GM18870 (cell line): ENCODE results near the gene TMEM147.
A peak's percentile ranks its signal among the peaks of the same experiment; 100 is the strongest.

Experiments used
- ATAC-seq: cut with Tn5 transposase; IDR thresholded peaks from one replicate; pipeline ENCODE4 v1.9.1; 2021; ENCODE audit warnings: moderate library complexity; ENCODE audit not compliant: unreplicated experiment

TMEM147 gene

GRCh38 chr19:35545855-35546381, 492 bp downstream of the TMEM147 start:
- ATAC-seq: peak; percentile 32

GRCh38 chr19:35546532-35546931, 1.1 kb downstream of the TMEM147 start:
- ATAC-seq: no peak

GRCh38 chr19:35549174-35549788, 3.9 kb downstream of the TMEM147 start:
- ATAC-seq: no peak

GRCh38 chr19:35549879-35550523, 4.6 kb downstream of the TMEM147 start:
- ATAC-seq: no peak

- no peak for ATAC-seq
Measured at GRCh38 chr19:35551091-35551810, 5.8 kb downstream of the TMEM147 start.

GRCh38 chr19:35552534-35553384, 7.3 kb downstream of the TMEM147 start:
- no peak for ATAC-seq

- no peak for ATAC-seq
Measured at GRCh38 chr19:35553385-35554000, 8.1 kb downstream of the TMEM147 start.

GRCh38 chr19:35554076-35554475, 8.7 kb downstream of the TMEM147 start:
- no peak for ATAC-seq

- no peak for ATAC-seq
Measured at GRCh38 chr19:35555301-35556005, 10.0 kb downstream of the TMEM147 start.

- no peak for ATAC-seq
Measured at GRCh38 chr19:35556025-35556590, 10.7 kb downstream of the TMEM147 start.

GRCh38 chr19:35556846-35557538, 11.6 kb downstream of the TMEM147 start:
- no peak for ATAC-seq

GRCh38 chr19:35557539-35558399, 12.3 kb downstream of the TMEM147 start:
- ATAC-seq: no peak

GRCh38 chr19:35558400-35559280, 13.2 kb downstream of the TMEM147 start:
- ATAC-seq: no peak

- no peak for ATAC-seq
Measured at GRCh38 chr19:35559281-35559659, 13.8 kb downstream of the TMEM147 start.

GRCh38 chr19:35559781-35560180, 14.4 kb downstream of the TMEM147 start:
- no peak for ATAC-seq

- ATAC-seq: no peak
Measured at GRCh38 chr19:35560271-35560670, 14.8 kb downstream of the TMEM147 start.

- ATAC-seq: no peak
Measured at GRCh38 chr19:35560677-35561076, 15.3 kb downstream of the TMEM147 start.
